ENCODE measurements around the gene ERG. TPM values are rescaled to one million over a fixed set of nuclear protein-coding genes. Genes with fewer than 3 reads are reported as not detected.

The ERG gene
- polyA plus RNA-seq, 1 experiment: not detected

GRCh38 chr21:38337793-38338192 is 160.5 kb downstream of the ERG start:
- Histone ChIP-seq H3K9me3 (ENCODE audit: control insufficient read depth, insufficient read depth, low read length) (no peaks in the 10 kb centered on the region), H3K4me3 (ENCODE audit: low read depth, low read length) (no peak overlapping the region), H3K27ac (ENCODE audit: low read depth, low read length) (no peak overlapping the region), H3K27me3 (ENCODE audit: control insufficient read depth, insufficient read depth, low read length) (no peaks in the 10 kb centered on the region)
- TF ChIP-seq CTCF (IDR thresholded peaks at IDR 0.05; ENCODE audit: low read depth, low read length): no peak
- CTCF ChIA-PET: interaction anchor here (2.2 kb wide), 1 partner anchor 14 kb away, joined by 7 read pairs; no protein-coding TSS in a partner anchor
- POLR2A ChIA-PET: no interaction called here
- DNase-seq (ENCODE audit: low read depth, low spot score): no peak

DNA sequence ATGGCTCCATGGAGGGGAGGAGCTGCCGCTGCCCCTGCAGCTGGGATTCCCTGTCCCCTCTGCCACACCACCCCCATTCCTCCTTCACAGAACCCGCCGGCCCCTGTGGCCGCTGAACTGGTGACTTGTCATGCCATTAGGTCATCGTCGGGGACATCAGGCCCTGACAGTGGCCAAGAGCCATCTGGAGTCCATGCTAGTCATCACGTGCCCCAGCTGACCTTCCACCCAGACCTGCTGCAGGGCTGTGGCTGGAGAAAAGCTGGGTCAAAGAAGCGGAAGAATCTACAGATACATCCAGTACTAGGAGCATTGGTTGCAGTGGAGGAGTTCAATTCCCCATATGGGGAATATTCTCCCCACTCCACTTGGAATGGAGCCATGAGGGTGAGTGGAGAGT is 163.4 kb downstream of the ERG start:
- H3K27me3 ChIP-seq (ENCODE audit: control insufficient read depth, insufficient read depth, low read length): peaks cover 4% of the 10 kb centered on the region
- DNase-seq (ENCODE audit: low read depth, low spot score): no peak

DNA sequence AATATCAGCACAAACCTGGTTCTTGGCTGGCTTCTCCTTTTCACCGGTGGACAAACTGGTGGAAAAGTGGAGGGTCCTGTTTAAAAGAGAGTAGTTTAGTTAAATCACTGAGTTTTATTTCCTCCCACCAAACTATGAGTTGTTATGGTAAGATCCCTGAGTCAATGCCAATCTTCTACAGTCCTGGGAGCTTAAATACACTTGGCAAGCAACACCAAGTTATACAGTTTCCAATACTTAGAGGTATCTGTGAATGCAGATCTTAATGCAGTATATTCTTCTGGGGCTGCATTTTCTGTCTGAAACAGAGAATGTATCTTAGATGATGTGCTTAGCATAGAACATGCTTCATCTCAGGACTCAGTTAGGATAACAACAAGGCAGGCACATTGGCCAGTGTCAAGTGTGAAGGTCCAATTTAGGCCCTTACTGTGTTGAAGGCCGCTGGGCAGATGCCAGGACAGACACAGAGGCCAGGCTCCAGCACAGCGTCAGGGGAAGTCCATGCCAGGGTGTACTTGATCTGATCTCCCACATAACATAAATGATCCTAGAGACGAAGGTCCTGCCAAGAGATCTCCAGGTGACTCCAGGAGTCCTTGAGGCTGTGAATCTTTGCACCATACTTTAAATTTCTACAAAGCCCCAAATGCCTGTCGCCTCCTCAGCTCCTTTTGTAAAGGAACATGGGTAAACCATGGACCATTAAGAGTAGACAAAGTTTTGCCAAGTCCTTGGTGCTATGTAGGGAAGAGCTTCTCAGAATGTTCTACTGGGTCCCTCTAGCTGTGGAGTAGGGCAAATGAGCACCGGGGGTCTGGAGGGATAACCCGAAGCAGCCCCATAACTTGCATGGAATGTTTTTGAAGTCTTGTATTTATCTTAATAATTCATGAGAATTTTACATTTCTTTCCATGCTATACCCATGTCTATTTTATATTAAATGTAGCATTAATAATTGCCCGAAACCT is 164.7 kb downstream of the ERG start:
- ChIA-PET POLR2A (no interaction called here), CTCF (interaction anchor here (0.6 to 1.2 kb wide), 8 partner anchors 10 to 621 kb away, joined by 3 to 6 read pairs (median 3); no protein-coding TSS in a partner anchor)
- no peak overlapping the region for H3K27ac ChIP-seq (ENCODE audit: low read depth, low read length)
- DNase-seq (ENCODE audit: low read depth, low spot score): no peak
- H3K9me3 ChIP-seq (ENCODE audit: control insufficient read depth, insufficient read depth, low read length): no peaks in the 10 kb centered on the region; the same call in 1 of the 2 replicates
- TF ChIP-seq CTCF (IDR thresholded peaks at IDR 0.05; ENCODE audit: low read depth, low read length): peak; percentile 43
- peaks cover 4% of the 10 kb centered on the region for H3K27me3 ChIP-seq (ENCODE audit: control insufficient read depth, insufficient read depth, low read length)
- H3K4me3 ChIP-seq (ENCODE audit: low read depth, low read length): no peak overlapping the region

More for the DNA sequence above, 163.4 kb downstream of the ERG start:
- Histone ChIP-seq H3K9me3 (ENCODE audit: control insufficient read depth, insufficient read depth, low read length) (no peaks in the 10 kb centered on the region; the same call in 1 of the 2 replicates), H3K4me3 (ENCODE audit: low read depth, low read length) (no peak overlapping the region), H3K27ac (ENCODE audit: low read depth, low read length) (no peak overlapping the region)
- CTCF ChIA-PET: interaction anchor here (1.0 kb wide), 1 partner anchor 116 kb away, joined by 7 read pairs; no protein-coding TSS in a partner anchor
- POLR2A ChIA-PET: no interaction called here
- no peak for TF ChIP-seq CTCF (IDR thresholded peaks at IDR 0.05; ENCODE audit: low read depth, low read length)

- Histone ChIP-seq H3K4me3 (ENCODE audit: low read depth, low read length) (no peak overlapping the region), H3K27me3 (ENCODE audit: control insufficient read depth, insufficient read depth, low read length) (peaks cover 4% of the 10 kb centered on the region), H3K9me3 (ENCODE audit: control insufficient read depth, insufficient read depth, low read length) (no peaks in the 10 kb centered on the region; the same call in 1 of the 2 replicates), H3K27ac (ENCODE audit: low read depth, low read length) (no peak overlapping the region)
- ChIA-PET CTCF (interaction anchor here (0.7 to 1.3 kb wide), 3 partner anchors 21 to 111 kb away, joined by 3 to 4 read pairs (median 3); no protein-coding TSS in a partner anchor), POLR2A (no interaction called here)
- TF ChIP-seq CTCF (IDR thresholded peaks at IDR 0.05; ENCODE audit: low read depth, low read length): no peak
- DNase-seq (ENCODE audit: low read depth, low spot score): no peak
These were observed 167.6 kb downstream of the ERG start for GRCh38 chr21:38330666-38331065.

Small RNA genes lying within 50 kb of the gene (small RNA-seq; reads per million reads assigned to genes)
- gene SNRPGP13 (ENCODE audit: insufficient read length, low read depth): not detected

Other genes starting within 250 kb of the ERG start
- gene KCNJ15, start 241.5 kb downstream of the ERG start, polyA plus RNA-seq (2011; rRNA removed): 0.07 and 0.22 TPM in 2 replicates